ENCODE results near the gene NOXA1.

DNA sequence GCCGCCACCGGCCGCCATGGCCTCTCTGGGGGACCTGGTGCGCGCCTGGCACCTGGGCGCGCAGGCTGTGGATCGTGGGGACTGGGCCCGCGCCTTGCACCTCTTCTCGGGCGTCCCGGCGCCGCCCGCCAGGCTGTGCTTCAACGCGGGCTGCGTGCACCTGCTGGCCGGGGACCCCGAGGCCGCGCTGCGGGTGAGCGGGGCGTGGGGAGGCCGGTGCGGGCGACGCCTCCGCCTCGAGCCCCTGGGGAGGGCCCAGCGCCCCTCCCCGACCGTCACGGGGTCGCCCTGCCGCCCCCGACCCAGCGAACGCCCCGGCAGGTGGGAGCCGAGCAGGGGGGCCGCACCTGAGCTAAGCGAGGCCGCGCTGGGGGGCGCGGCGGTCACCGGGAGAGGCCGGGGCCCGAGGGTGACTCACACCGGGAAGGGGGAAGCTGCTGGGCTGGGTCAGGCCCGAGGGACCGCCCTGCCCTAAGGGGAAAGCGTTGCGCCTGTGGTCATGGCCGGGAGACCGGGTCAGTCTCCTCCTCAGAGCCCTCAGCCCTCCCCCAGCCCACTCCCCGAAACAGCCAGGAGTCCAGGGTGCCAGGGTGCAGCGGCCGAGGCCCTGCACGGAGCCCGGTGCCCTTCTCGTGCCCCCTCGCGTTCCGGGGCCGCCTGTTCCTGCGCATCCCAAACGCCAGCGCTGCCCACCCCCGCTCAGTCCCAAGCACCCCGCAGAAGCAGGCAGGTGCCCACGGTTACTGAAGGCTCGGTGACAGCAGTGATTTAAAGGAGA lies 510 bp downstream of the NOXA1 start:
- TF ChIP-seq POLR2A (IDR thresholded peaks at IDR 0.05) = no peak
- TF ChIP-seq, protein P1, sequence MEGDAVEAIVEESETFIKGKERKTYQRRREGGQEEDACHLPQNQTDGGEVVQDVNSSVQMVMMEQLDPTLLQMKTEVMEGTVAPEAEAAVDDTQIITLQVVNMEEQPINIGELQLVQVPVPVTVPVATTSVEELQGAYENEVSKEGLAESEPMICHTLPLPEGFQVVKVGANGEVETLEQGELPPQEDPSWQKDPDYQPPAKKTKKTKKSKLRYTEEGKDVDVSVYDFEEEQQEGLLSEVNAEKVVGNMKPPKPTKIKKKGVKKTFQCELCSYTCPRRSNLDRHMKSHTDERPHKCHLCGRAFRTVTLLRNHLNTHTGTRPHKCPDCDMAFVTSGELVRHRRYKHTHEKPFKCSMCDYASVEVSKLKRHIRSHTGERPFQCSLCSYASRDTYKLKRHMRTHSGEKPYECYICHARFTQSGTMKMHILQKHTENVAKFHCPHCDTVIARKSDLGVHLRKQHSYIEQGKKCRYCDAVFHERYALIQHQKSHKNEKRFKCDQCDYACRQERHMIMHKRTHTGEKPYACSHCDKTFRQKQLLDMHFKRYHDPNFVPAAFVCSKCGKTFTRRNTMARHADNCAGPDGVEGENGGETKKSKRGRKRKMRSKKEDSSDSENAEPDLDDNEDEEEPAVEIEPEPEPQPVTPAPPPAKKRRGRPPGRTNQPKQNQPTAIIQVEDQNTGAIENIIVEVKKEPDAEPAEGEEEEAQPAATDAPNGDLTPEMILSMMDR (IDR thresholded peaks at IDR 0.05) = no peak
- no peak for TF ChIP-seq EP300 (IDR thresholded peaks at IDR 0.05)
